HuH-7 (cell line): ENCODE results near the gene TIAM2.
"Not testable (repeated sequence)": the region's sequence is repeated elsewhere in the genome, so short reads cannot be mapped to it uniquely, and the experiment has no call there.

Experiments
- DNase-seq: peaks from one replicate; pipeline ENCODE4 v3.0.0; 2011; ENCODE audit warnings: low spot score

The TIAM2 gene

GRCh38 chr6:155200012-155200411 lies 204.9 kb downstream of the TIAM2 start:
- no peak for DNase-seq

DNA sequence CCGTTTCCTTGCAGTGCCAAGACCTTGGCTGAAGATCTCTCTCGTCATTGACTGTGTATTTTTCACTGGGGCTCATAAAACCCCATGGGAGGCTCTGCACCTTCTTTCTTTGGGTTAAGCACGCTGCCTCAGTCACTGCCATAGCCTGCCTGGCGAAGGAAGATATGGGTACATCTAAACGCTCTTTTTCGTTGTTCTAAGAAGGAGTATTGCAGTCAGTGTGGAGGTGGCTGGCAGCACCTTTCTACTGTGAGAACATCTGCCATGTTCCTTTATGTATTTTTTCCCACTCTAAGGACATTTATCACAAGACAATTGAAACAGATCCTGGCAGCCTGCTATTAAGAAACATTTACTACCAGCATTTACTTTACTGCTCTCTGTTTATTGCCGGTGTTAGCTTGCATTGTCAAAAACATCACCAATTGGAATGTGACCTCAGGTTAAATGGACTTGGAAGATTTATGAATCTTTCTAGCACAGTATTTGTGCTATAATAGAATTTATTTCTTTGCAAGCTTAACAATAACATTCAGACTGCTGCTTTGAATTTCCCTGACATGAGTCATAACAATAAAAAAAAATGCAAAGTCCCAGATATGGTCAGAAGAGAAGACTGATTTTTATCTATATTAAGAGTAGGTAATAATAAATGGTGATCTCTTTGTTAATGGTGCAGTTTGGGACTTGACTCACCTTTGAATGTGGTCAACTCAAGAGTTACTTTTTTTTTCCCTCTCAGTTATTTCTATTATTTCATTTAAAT lies 206.5 kb downstream of the TIAM2 start:
- DNase-seq = peak; percentile 46

DNA sequence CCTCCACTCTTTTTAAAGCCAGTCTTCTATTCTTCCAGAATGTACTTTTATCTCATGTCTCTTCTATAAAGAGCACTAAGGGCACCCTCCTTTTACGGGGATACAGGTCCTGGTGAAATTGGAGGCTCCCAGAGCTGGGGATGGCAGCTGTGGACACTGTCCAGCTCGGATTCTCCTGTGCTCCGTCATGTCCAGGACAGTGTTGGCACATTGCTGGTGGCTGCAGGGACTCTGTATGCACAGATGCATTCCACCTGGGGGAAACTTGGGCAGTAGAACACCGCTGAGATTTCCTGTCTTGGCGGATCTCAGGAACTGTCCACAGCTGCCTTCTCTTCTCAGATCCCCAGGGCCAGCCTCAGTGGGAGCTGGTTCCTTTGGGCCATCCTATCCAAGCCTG lies 212.1 kb downstream of the TIAM2 start:
- DNase-seq = no peak

- DNase-seq = no peak
Measured at GRCh38 chr6:155212106-155212505, 217.0 kb downstream of the TIAM2 start.

- no peak for DNase-seq
Measured at GRCh38 chr6:155212616-155213380, 217.7 kb downstream of the TIAM2 start.

DNA sequence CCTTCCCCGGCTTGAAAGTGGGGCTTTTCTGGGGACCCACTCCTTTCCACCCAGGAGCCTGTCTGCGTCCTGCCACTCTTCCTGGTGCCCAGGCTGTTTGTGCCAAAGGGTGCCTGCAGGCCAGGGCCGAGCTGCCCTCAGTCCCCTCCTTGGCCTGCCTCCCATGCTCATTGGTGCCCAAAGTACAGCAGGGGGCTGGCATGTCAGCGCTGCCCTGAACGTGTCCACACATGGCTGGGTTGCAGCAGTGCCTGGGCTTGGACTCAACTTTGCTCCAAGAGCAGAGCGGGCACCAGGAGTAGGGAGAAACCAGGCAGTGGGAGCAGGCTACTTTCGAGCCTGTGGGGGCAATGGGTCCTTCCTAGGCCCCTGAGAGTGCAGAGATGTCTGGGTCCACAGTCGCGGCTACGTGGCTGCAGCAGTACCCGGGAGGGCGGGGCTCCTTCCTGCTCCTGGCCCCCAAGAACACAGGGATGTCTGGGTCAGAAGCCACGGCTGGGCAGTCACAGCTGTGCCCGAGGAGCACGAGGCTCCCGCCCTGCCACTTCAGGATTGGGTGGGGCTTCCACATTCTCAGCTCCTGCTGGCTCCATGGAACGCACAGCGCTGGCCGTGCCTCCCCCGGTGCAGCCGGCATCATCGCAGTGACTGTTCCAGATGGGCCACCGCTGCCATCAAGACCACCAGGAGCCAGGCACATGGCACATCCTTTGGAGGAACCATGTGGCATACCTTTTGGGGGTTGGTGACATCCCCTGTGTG lies 218.7 kb downstream of the TIAM2 start:
- no peak for DNase-seq

DNA sequence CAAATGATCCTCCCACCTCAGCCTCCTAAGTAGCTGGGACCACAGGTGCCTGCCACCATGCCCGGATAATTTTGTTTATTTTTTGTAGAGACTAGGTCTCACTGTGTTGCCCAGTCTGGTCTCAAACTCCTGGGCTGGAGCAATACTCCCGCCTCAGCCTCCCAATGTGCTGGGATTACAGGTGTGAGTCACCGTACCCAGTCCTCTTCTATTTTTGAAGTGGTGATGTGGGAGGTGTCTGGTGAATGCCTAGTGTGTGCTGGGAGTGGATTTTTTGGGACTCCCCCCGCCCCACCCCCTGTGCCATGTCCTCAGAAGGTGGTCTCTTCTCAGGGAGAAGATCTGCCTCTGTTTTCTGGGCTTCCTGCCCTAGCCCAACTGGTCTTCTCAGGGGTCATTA lies 220.8 kb downstream of the TIAM2 start:
- no peak for DNase-seq

DNA sequence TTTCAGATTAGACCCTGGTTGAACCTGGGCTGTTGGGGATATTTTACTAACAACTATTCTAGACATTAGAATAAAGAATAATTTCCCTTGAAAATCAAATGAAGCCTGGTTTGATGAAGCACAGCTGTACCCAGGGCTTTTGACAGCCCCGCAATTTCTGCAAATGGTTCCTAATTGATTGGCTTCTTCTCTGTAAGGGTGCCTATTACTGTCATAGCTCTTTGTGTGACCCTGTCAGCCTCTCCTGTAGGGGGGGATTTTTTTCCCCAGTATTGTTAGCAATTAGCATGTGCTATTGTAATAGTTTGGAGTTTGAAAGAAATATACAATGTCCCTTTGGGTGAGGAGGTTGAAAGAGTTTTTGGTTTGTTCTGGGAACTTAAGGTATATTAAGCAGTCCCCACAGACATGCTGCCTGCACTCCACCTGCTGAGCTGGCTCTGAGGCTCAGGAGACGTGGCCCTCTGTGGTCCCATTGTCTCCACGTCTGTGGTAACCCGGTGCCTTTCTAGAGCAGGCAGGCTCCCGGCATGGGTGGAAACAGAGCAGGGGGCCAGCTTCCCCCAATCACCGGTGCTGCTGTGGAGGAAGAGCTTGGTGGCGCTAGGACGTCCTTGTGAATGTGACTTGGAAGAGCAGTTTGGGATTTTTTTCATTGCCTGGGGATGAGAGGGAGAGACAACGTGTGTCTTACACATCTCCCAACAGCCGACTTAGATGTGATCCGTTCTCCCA lies 221.4 kb downstream of the TIAM2 start:
- DNase-seq = no peak

GRCh38 chr6:155218711-155219110 lies 223.6 kb downstream of the TIAM2 start:
- not testable (repeated sequence) for DNase-seq

DNA sequence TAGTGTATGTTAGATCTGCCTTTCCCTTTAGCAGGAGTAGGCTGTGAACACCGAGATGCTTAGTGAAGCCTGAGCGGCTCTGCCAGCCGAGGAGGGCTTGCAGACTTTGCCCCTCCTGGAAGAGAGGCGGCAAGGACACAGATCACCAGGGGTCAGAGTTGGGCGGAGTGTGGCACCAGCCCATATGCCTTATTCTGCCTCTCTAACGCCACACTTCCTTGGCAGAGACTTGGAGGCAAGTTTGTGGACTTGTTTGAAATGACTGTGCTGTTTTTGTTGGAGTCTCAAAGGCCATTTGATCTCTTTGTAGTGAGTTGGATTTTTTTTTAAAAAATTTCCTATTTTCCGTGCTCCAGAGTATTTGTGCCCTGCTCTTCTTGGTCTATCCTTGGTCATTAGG lies 224.2 kb downstream of the TIAM2 start:
- DNase-seq = no peak

GRCh38 chr6:155219858-155220301 lies 224.8 kb downstream of the TIAM2 start:
- no peak for DNase-seq

GRCh38 chr6:155221086-155221485 lies 226.0 kb downstream of the TIAM2 start:
- DNase-seq = no peak

DNA sequence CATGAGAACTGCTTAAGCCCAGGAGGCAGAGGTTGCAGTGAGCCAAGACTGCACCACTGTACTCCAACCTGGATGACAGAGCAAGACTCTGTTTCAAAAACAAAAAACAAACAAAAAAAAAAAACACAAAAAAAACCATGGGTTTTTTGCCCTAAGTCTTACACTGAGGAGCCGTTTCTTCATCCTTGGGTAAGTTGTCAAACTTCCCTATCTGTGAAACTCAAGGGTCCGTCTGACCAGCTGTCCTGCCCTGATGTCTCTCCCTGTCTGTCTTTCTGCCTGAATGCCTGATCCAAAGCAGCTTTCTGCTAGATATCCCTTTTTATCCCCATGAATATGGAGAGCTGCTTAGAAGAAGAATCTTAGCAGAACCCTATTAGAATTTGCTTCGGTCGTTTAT lies 227.4 kb downstream of the TIAM2 start:
- DNase-seq = no peak

DNA sequence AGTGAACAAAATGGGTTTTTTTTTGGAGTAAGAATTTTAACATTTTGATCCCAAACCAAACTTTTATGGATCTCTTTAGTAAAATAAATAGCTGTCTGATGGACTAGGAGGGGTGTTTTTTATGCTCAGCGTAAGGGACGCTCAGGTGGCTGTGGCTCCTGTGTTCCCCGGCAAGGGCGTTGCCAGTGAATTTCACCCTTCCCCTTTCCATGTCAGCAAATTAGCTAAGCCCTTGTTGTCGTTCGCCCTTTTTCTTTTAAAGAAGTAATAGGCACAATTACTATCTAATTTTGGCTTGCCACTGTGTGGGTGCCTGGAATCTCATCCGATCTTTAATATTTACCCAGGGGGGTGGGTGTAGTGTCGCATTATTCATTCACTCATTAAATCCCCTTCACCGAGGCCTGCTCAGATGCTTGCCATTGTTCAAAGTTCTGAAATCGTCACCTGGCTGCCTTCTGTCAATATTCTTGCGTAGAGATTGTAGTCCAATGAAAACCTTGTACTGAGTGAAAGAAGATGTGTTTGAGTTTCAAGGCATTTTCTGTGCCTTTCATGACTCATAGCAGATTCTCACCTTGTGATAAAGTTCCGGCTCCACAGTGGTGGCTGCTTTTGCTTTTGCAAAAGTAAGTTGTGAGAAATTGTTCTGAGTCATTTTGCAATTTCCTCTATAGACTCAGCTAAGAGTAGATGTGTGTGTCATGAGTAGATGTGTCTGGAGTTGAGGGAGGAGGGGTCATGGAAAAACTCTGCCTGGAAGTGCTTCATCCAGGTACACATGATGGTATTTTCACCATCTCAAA lies 228.7 kb downstream of the TIAM2 start:
- no peak for DNase-seq

DNA sequence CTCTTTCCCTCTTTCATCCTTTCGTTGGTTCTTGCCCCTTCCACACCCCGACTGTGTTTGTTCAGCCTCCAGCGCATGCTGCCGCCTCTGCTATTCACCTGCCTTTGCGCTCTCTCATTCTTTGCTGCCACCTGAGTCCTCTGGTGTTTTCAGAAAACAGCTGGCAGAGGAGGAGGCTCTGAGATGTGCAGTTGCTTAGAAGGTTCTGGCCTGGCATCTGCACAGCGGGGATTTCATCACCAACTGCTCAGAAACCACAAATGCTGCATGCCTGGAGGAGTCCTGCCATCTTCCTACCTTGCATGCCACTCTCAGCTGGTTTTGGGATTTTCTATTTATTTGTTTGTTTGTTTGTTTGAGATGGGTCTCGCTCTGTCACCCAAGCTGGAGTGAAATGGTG lies 229.5 kb downstream of the TIAM2 start:
- DNase-seq = no peak

DNA sequence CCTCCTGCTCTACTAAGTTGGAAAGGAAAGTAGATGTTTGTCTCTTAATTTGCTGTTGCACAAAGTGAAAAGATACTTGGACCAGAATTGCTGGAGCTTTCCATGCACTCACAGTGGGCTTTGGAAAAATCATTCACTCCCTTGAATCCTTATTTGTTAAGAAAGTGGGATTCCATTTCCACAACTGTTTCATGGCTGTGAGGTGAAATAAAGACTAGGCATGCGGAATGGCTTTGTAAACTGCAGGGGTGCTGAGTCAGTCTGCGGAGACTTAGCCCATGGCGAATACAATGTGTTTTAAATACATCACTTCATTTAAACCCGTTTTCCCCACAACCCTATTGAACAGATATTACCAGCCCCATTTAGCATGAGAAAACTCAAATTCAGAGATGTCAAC lies 231.9 kb downstream of the TIAM2 start:
- DNase-seq = no peak

- no peak for DNase-seq
Measured at GRCh38 chr6:155228546-155229166, 233.5 kb downstream of the TIAM2 start.

- DNase-seq = not testable (repeated sequence)
Measured at GRCh38 chr6:155230975-155231374, 235.9 kb downstream of the TIAM2 start.

GRCh38 chr6:155232848-155233247 lies 237.7 kb downstream of the TIAM2 start:
- no peak for DNase-seq

- DNase-seq = no peak
Measured at GRCh38 chr6:155234167-155234566, 239.1 kb downstream of the TIAM2 start.

- DNase-seq = no peak
Measured at GRCh38 chr6:155234687-155235086, 239.6 kb downstream of the TIAM2 start.
